Spinal cord (tissue), 10 donors: ENCODE data around the gene PIBF1. TPM values are rescaled to one million over a fixed set of nuclear protein-coding genes. Genes with fewer than 3 reads are reported as not detected.

ENCODE experiments used
- DNase-seq, 6 donors: peaks; one replicate each; pipeline versions ENCODE4 v3.0.0 to v3.0.0-alpha.2; 2013 to 2015; ENCODE audit warnings: low spot score in 6 of 6, low read depth in 4 of 6
- H3K27ac ChIP-seq: one replicate; pipeline ENCODE4 v1.5.1; 2013; ENCODE audit warnings: low read depth, low read length, control low read depth
- H3K27me3 ChIP-seq: one replicate; pipeline ENCODE4 v1.6.1; 2013; ENCODE audit warnings: low read length; ENCODE audit not compliant: control insufficient read depth, insufficient read depth
- H3K36me3 ChIP-seq: one replicate; pipeline ENCODE4 v1.6.1; 2013; ENCODE audit warnings: low read length; ENCODE audit not compliant: control insufficient read depth, insufficient read depth
- H3K4me1 ChIP-seq: one replicate; pipeline ENCODE4 v1.6.1; 2013; ENCODE audit warnings: low read length; ENCODE audit not compliant: control insufficient read depth, insufficient read depth
- H3K4me3 ChIP-seq: one replicate; pipeline ENCODE4 v1.5.1; 2013; ENCODE audit warnings: low read depth, low read length, control low read depth
- H3K9me3 ChIP-seq: one replicate; pipeline ENCODE4 v1.6.1; 2013; ENCODE audit warnings: low read length; ENCODE audit not compliant: control insufficient read depth, insufficient read depth
- WGBS: methylation state at CpG from one replicate; pipeline ENCODE4 v1.1.5; 2013; ENCODE audit warnings: missing lambda C conversion rate; ENCODE audit not compliant: insufficient coverage; 5-methylcytosine and 5-hydroxymethylcytosine counted together
- long read RNA-seq, 4 donors: transcript quantifications; one replicate each; lab custom pipeline, GENCODE V29; 2026
- polyA plus RNA-seq, 2 donors: library from polyadenylated mRNA; unstranded; fragments of 120-200 nt; gene quantifications; one replicate each; pipeline ENCODE4 v1.2.1, GENCODE V29; 2013; ENCODE audit not compliant: insufficient read length in 2 of 2
- total RNA-seq, 2 donors: library from RNA; depleted of rRNA in 1 of 2; stranded (reverse); fragments of 120-200 nt in 1 of 2; fragments of >200 nt in 1 of 2; gene quantifications; one replicate each; pipeline versions ENCODE4 v1.2.3 to v1.2.4, GENCODE V29; 2013 to 2014
- donor health status: healthy.

Gene PIBF1
- 10 to 100 TPM; 32.1 to 32.5 TPM for total RNA-seq
- polyA plus RNA-seq: 10 to 100 TPM; 19.9 to 20.7 TPM
- long read RNA-seq, donor 1, partial matches to known transcripts: 0 of 2 reads
- long read RNA-seq, donor 1, other reads (novel, unspliced or antisense): 0 of 2 reads
- long read RNA-seq, donor 2, partial matches to known transcripts: 0 of 1 reads
- long read RNA-seq, donor 2, other reads (novel, unspliced or antisense): 0 of 1 reads
- long read RNA-seq, donor 3, partial matches to known transcripts: 0 of 1 reads
- long read RNA-seq, donor 3, other reads (novel, unspliced or antisense): 0 of 1 reads
- long read RNA-seq, donor 4, partial matches to known transcripts: 7 of 8 reads
- long read RNA-seq, donor 4, other reads (novel, unspliced or antisense): 0 of 8 reads

GRCh38 chr13:72781451-72782439 is at the start of gene PIBF1, which contains the start of gene DIS3:
PIBF1 (plus strand) TSS chr13:72782133; CDS start chr13:72783470, 1,337 bp downstream.
DIS3 (minus strand) TSS chr13:72781900; CDS start chr13:72781832, 68 bp downstream.
- 0% methylated on average over 79 of the region's 81 CpGs for WGBS

DNA sequence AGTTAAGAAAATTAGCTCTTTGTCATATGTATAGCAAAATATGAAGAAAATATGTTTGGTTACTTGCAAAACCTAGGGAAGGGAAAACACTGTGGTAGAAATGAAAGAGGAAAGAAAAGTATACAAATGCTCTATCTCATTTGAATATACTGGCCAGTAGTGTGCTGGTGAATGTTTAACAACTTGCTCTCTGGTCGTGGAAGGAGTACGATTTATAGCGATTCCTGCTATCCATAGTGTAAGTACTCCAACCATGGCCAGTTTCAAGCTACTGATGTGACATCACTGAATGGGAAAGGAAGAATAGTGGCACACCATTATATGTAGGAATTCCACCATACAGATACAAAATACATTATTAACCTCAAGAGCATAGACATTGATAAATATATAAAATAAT is 44.9 kb upstream of the PIBF1 start:
- Histone ChIP-seq H3K4me3 (no peak overlapping the region), H3K27ac (no peak overlapping the region), H3K9me3 (no peaks in the 10 kb centered on the region), H3K4me1 (no peaks in the 10 kb centered on the region), H3K27me3 (no peaks in the 10 kb centered on the region), H3K36me3 (no peaks in the 10 kb centered on the region)
- no CpG with 5 or more reads among the region's 3 CpGs for WGBS
- DNase-seq: no peak

More at GRCh38 chr13:72781451-72782439, at the start of gene PIBF1, which contains the start of gene DIS3:
- peak; percentile 95 to 99 (median 98) for DNase-seq
- Histone ChIP-seq H3K4me1 (peaks cover 17% of the 10 kb centered on the region), H3K27ac (peak within 1 kb of the TSS; percentile 93), H3K4me3 (peak within 1 kb of the TSS; percentile 99), H3K27me3 (no peaks in the 10 kb centered on the region), H3K36me3 (peaks cover 12% of the 10 kb centered on the region), H3K9me3 (no peaks in the 10 kb centered on the region)

GRCh38 chr13:72740015-72740414 is 41.9 kb upstream of the PIBF1 start:
- H3K27me3 ChIP-seq: no peaks in the 10 kb centered on the region
- H3K9me3 ChIP-seq: no peaks in the 10 kb centered on the region
- H3K4me1 ChIP-seq: no peaks in the 10 kb centered on the region
- no peak for DNase-seq
- H3K36me3 ChIP-seq: no peaks in the 10 kb centered on the region
- H3K4me3 ChIP-seq: no peak overlapping the region
- 100% methylated on average over 1 of the region's 1 CpG for WGBS
- no peak overlapping the region for H3K27ac ChIP-seq

DNA sequence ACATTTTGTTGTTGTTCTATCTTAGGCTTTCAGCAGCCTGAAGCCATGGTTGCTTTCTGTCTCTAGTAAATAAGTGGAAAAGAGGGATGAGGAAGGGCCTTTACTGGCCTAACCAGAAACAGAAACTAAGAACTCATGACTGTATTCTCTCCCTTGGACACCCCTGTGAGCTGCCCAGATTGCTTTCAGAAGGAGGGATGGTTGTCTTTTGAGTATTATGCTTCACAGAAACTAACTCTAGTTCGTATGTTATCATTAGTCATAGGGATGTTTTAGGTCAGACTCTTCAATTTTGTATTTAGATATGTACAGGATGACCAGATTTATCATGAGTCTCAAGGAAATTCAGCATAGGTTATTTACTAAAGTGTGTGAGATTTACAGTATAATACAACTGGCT is 36.7 kb upstream of the PIBF1 start:
- no peaks in the 10 kb centered on the region for H3K4me1 ChIP-seq
- no peak overlapping the region for H3K27ac ChIP-seq
- 100% methylated on average over 1 of the region's 1 CpG for WGBS

GRCh38 chr13:72751220-72751619 is 30.7 kb upstream of the PIBF1 start:
- Histone ChIP-seq H3K36me3 (peaks cover 6% of the 10 kb centered on the region), H3K4me3 (no peak overlapping the region), H3K9me3 (no peaks in the 10 kb centered on the region), H3K27me3 (no peaks in the 10 kb centered on the region), H3K27ac (no peak overlapping the region), H3K4me1 (no peaks in the 10 kb centered on the region)
- DNase-seq: no peak

More for the DNA sequence above, 36.7 kb upstream of the PIBF1 start:
- Histone ChIP-seq H3K4me3 (no peak overlapping the region), H3K36me3 (peaks cover 4% of the 10 kb centered on the region), H3K9me3 (no peaks in the 10 kb centered on the region), H3K27me3 (no peaks in the 10 kb centered on the region)
- no peak for DNase-seq

DNA sequence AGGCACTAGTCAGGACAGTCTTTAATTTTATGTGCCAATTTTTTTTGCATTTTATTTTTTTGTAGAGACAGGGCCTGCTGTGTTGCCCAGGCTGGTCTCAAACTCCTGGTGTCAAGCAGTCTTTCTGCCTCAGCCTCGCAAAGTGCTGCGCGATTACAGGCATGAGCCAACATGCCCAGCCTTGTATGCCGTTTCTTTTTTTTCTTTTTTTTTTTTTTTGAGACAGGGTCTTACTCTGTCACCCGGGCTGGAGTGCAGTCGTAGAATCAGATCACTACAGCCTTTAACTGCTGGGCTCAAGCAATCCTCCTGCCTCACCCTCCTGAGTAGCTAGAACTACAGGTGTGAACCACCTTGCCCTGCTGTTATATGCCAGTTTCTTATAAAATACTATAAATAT is 27.8 kb upstream of the PIBF1 start:
- peaks cover 4% of the 10 kb centered on the region for H3K36me3 ChIP-seq
- no peaks in the 10 kb centered on the region for H3K4me1 ChIP-seq
- WGBS: 83% methylated on average over 6 of the region's 6 CpGs
- no peak overlapping the region for H3K27ac ChIP-seq
- H3K27me3 ChIP-seq: no peaks in the 10 kb centered on the region
- DNase-seq: no peak
- no peak overlapping the region for H3K4me3 ChIP-seq
- H3K9me3 ChIP-seq: no peaks in the 10 kb centered on the region

GRCh38 chr13:72757792-72758535 is 24.0 kb upstream of the PIBF1 start:
- no CpG with 5 or more reads among the region's 4 CpGs for WGBS

DNA sequence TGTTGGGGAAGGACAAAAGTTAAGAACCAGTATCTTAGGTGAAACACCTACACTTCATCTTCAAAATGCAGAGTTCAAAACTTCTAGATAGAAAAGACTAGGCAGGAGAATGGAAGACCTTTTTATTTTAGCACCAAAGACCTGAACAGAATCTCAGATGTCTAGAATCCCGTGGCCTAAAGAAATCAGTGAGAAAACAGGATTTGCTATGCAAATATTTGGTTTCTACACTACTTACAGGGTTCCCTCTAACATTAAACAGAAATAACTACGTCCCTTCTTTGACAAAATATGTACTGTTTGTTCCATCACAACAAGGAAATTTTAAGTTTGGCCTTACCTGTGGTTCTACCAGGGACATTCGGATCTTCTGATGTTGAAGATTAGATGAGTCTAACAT is 21.7 kb upstream of the PIBF1 start:
- Histone ChIP-seq H3K9me3 (no peaks in the 10 kb centered on the region), H3K4me1 (no peaks in the 10 kb centered on the region), H3K27me3 (no peaks in the 10 kb centered on the region), H3K36me3 (peaks cover 19% of the 10 kb centered on the region), H3K27ac (no peak overlapping the region), H3K4me3 (no peak overlapping the region)
- no peak for DNase-seq
- no CpG with 5 or more reads among the region's 3 CpGs for WGBS

More at GRCh38 chr13:72757792-72758535, 24.0 kb upstream of the PIBF1 start:
- Histone ChIP-seq H3K27ac (no peak overlapping the region), H3K36me3 (peaks cover 13% of the 10 kb centered on the region), H3K27me3 (no peaks in the 10 kb centered on the region), H3K4me1 (no peaks in the 10 kb centered on the region), H3K9me3 (no peaks in the 10 kb centered on the region), H3K4me3 (no peak overlapping the region)
- DNase-seq: no peak

- 100% methylated on average over 1 of the region's 2 CpGs for WGBS
- H3K36me3 ChIP-seq: peaks cover 23% of the 10 kb centered on the region
Observed at GRCh38 chr13:72763411-72763810, 18.5 kb upstream of the PIBF1 start.

More at GRCh38 chr13:72763411-72763810, 18.5 kb upstream of the PIBF1 start:
- Histone ChIP-seq H3K9me3 (no peaks in the 10 kb centered on the region), H3K4me3 (no peak overlapping the region), H3K4me1 (no peaks in the 10 kb centered on the region), H3K27me3 (no peaks in the 10 kb centered on the region), H3K27ac (no peak overlapping the region)
- no peak for DNase-seq
